Thyroid gland (tissue), 4 donors: ENCODE measurements around the gene P2RX1. TPM values are rescaled to one million over a fixed set of nuclear protein-coding genes. Genes with fewer than 3 reads are reported as not detected.

Source experiments
- DNase-seq, 2 donors: peaks; one replicate each; pipeline ENCODE4 v3.0.0-alpha.2; 2019
- H3K27ac ChIP-seq, 3 donors: fragments of 200-600 bp; sonication (generic); 1 replicate in 2 of 3; 2 replicates in 1 of 3; pipeline ENCODE4 v1.5.1; 2016 to 2019; ENCODE audit warnings: mild to moderate bottlenecking in 1 of 3, moderate library complexity in 1 of 3
- H3K27me3 ChIP-seq: fragments of 200-600 bp; sonication (generic); one replicate; pipeline ENCODE4 v1.5.1; 2019
- H3K36me3 ChIP-seq, 2 donors: fragments of 200-600 bp; sonication (generic); one replicate each; pipeline ENCODE4 v1.5.1; 2016 to 2019
- H3K4me1 ChIP-seq, 2 donors: fragments of 200-600 bp; sonication (generic); one replicate each; pipeline ENCODE4 v1.5.1; 2017 to 2019
- H3K4me3 ChIP-seq, 3 donors: fragments of 200-600 bp; sonication (generic); replicated peaks in 1 of 3; 1 replicate in 2 of 3; 2 replicates in 1 of 3; pipeline ENCODE4 v1.5.1; 2016; ENCODE audit warnings: mild to moderate bottlenecking in 1 of 3
- H3K9me3 ChIP-seq: fragments of 200-600 bp; sonication (generic); one replicate; pipeline ENCODE4 v1.5.1; 2017
- CTCF ChIP-seq, 6 experiments: fragments of 200-600 bp in 3 of 6; fragments of 450-650 bp in 3 of 6; sonication (generic) in 3 of 6; IDR thresholded peaks; one replicate each; pipeline ENCODE4 v1.5.1; 2016 to 2019; ENCODE audit warnings: antibody characterized with exemption in 6 of 6, mild to moderate bottlenecking in 2 of 6, inconsistent platforms in 1 of 6, moderate library complexity in 1 of 6
- POLR2A ChIP-seq, 2 donors: fragments of 450-650 bp; IDR thresholded peaks; one replicate each; pipeline ENCODE4 v1.6.1; 2017; ENCODE audit warnings: antibody characterized with exemption in 2 of 2, mild to moderate bottlenecking in 2 of 2, moderate library complexity in 1 of 2
- WGBS, 2 donors: methylation state at CpG; one replicate each; pipeline ENCODE4 v1.1.5; 2017; 5-methylcytosine and 5-hydroxymethylcytosine counted together
- intact Hi-C: fragments of 100-400 bp; cut with DNase I; formaldehyde crosslinking; loops from one replicate; pipeline ENCODE4 v1.15.1; 2023
- total RNA-seq, 4 donors: library from RNA; depleted of rRNA; stranded (reverse); fragments of >200 nt; gene quantifications; one replicate each; pipeline ENCODE4 v1.2.3, GENCODE V29; 2016

The P2RX1 gene
- total RNA-seq, 4 donors from 2014 or later, result 0.11 to 0.54 (median 0.21) TPM; not detected in 1

- peaks cover 27 to 63% of the 10 kb centered on the region in 2 donors for H3K4me1 ChIP-seq
- DNase-seq, result no peak
Observed at GRCh38 chr17:3887394-3887793, 28.9 kb downstream of the P2RX1 start.

GRCh38 chr17:3886776-3887175, 29.5 kb downstream of the P2RX1 start:
- Histone ChIP-seq H3K27ac (peak overlapping the region; percentile 47 to 79 (median 78)), H3K4me1 (peaks cover 25 to 65% of the 10 kb centered on the region in 2 donors), H3K9me3 (no peaks in the 10 kb centered on the region), H3K36me3 (peaks cover 0 to 7% of the 10 kb centered on the region in 2 donors), H3K4me3 (no peak overlapping the region), H3K27me3 (no peaks in the 10 kb centered on the region)
- TF ChIP-seq CTCF (IDR thresholded peaks at IDR 0.05) (no peak), POLR2A (IDR thresholded peaks at IDR 0.05) (no peak)
- no peak for DNase-seq
- intact Hi-C loops, result no loop called here
- WGBS, 2 donors, result 63 to 90% methylated on average over 10 of the region's 10 CpGs

More at GRCh38 chr17:3887394-3887793, 28.9 kb downstream of the P2RX1 start:
- Histone ChIP-seq H3K27ac (peak overlapping the region; percentile 47 to 79 (median 78)), H3K4me3 (no peak overlapping the region), H3K36me3 (peaks cover 0 to 7% of the 10 kb centered on the region in 2 donors), H3K9me3 (no peaks in the 10 kb centered on the region), H3K27me3 (no peaks in the 10 kb centered on the region)
- TF ChIP-seq POLR2A (IDR thresholded peaks at IDR 0.05) (no peak), CTCF (IDR thresholded peaks at IDR 0.05) (no peak)
- intact Hi-C loops, result no loop called here
- whole genome bisulfite sequencing, 2 donors, result 75 to 83% methylated on average over 2 of the region's 2 CpGs

- TF ChIP-seq POLR2A (IDR thresholded peaks at IDR 0.05) (no peak), CTCF (IDR thresholded peaks at IDR 0.05) (no peak)
- H3K36me3 ChIP-seq, result peaks cover 0 to 7% of the 10 kb centered on the region in 2 donors
- H3K27ac ChIP-seq, result peak overlapping the region in 2 of 3 donors; percentile 24 to 79
- DNase-seq, result no peak
- no peaks in the 10 kb centered on the region for H3K9me3 ChIP-seq
- intact Hi-C loops, result no loop called here
- no peak overlapping the region for H3K4me3 ChIP-seq
- no peaks in the 10 kb centered on the region for H3K27me3 ChIP-seq
- peaks cover 21 to 57% of the 10 kb centered on the region in 2 donors for H3K4me1 ChIP-seq
- 75 to 77% methylated on average over 4 of the region's 4 CpGs for WGBS, 2 donors
Observed at GRCh38 chr17:3885970-3886369, 30.3 kb downstream of the P2RX1 start.

- Histone ChIP-seq H3K9me3 (no peaks in the 10 kb centered on the region), H3K36me3 (peaks cover 0 to 7% of the 10 kb centered on the region in 2 donors), H3K4me3 (no peak overlapping the region), H3K4me1 (peaks cover 14 to 50% of the 10 kb centered on the region in 2 donors), H3K27me3 (no peaks in the 10 kb centered on the region), H3K27ac (peak overlapping the region in 1 of 3 donors; percentile 24)
- 58 to 78% methylated on average over 9 to 12 of the region's 14 CpGs for WGBS, 2 donors
- no peak for DNase-seq
- intact Hi-C loops, result no loop called here
- TF ChIP-seq POLR2A (IDR thresholded peaks at IDR 0.05), result no peak
- TF ChIP-seq CTCF (IDR thresholded peaks at IDR 0.05), result no peak
Observed at GRCh38 chr17:3885271-3885670, 31.0 kb downstream of the P2RX1 start.

- H3K27ac ChIP-seq, result no peak overlapping the region
- H3K4me1 ChIP-seq, result peaks cover 5 to 39% of the 10 kb centered on the region in 2 donors
- TF ChIP-seq POLR2A (IDR thresholded peaks at IDR 0.05), result no peak
- TF ChIP-seq CTCF (IDR thresholded peaks at IDR 0.05), result no peak
- no peaks in the 10 kb centered on the region for H3K27me3 ChIP-seq
- no peaks in the 10 kb centered on the region for H3K9me3 ChIP-seq
- H3K4me3 ChIP-seq, result no peak overlapping the region
- intact Hi-C loops, result no loop called here
- peaks cover 0 to 7% of the 10 kb centered on the region in 2 donors for H3K36me3 ChIP-seq
- no peak for DNase-seq
- WGBS, 2 donors, result 93 to 99% methylated on average over 10 to 12 of the region's 12 CpGs
Observed at GRCh38 chr17:3884188-3884587, 32.1 kb downstream of the P2RX1 start.
